CMK (cell line): ENCODE results near the gene DLAT.
A peak's percentile ranks its signal among the peaks of the same experiment; 100 is the strongest.
"Not testable (repeated sequence)": the region's sequence is repeated elsewhere in the genome, so short reads cannot be mapped to it uniquely, and the experiment has no call there.

Source experiments
- DNase-seq: peaks from one replicate; pipeline ENCODE4 v3.0.0-alpha.2; 2010; ENCODE audit warnings: low read depth

DLAT gene

GRCh38 chr11:112049777-112050176 lies 24.6 kb downstream of the DLAT start:
- DNase-seq, result no peak

GRCh38 chr11:112050721-112051120 lies 25.5 kb downstream of the DLAT start:
- no peak for DNase-seq

- DNase-seq, result no peak
Observed at GRCh38 chr11:112051768-112052167, 26.6 kb downstream of the DLAT start.

GRCh38 chr11:112057170-112057569 lies 32.0 kb downstream of the DLAT start:
- DNase-seq, result no peak

GRCh38 chr11:112058103-112058502 lies 32.9 kb downstream of the DLAT start:
- no peak for DNase-seq

GRCh38 chr11:112062923-112063322 lies 37.7 kb downstream of the DLAT start:
- no peak for DNase-seq

- peak; percentile 44 for DNase-seq
Observed at GRCh38 chr11:112073941-112074811, 49.0 kb downstream of the DLAT start, which contains the start of the genes NKAPD1 and PIH1D2. Gene NKAPD1, plus strand, starts transcription at chr11:112074299. Its CDS starts 1,276 bp downstream, at chr11:112075575. Gene PIH1D2, minus strand, starts transcription at chr11:112074017. Its CDS starts 843 bp downstream, at chr11:112073174.

GRCh38 chr11:112082729-112083128 lies 57.5 kb downstream of the DLAT start:
- DNase-seq, result no peak

- no peak for DNase-seq
Observed at GRCh38 chr11:112085822-112086421, 60.7 kb downstream of the DLAT start.

- peak; percentile 94 for DNase-seq
Observed at GRCh38 chr11:112086422-112087191, 61.4 kb downstream of the DLAT start, which contains the start of the genes SDHD and TIMM8B. Gene SDHD, plus strand, starts transcription at chr11:112086873. Its CDS starts 35 bp downstream, at chr11:112086908. Gene TIMM8B, minus strand, starts transcription at chr11:112086756. Its CDS starts 33 bp downstream, at chr11:112086723.

- DNase-seq, result no peak
Observed at GRCh38 chr11:112087212-112087611, 62.0 kb downstream of the DLAT start.

- DNase-seq, result not testable (repeated sequence)
Observed at GRCh38 chr11:112095302-112095701, 70.1 kb downstream of the DLAT start.

- DNase-seq, result no peak
Observed at GRCh38 chr11:112096194-112096593, 71.0 kb downstream of the DLAT start.

GRCh38 chr11:112097734-112098528 lies 72.7 kb downstream of the DLAT start:
- no peak for DNase-seq

GRCh38 chr11:112100462-112100861 lies 75.3 kb downstream of the DLAT start:
- DNase-seq, result no peak

- DNase-seq, result no peak
Observed at GRCh38 chr11:112103446-112103845, 78.2 kb downstream of the DLAT start.

- no peak for DNase-seq
Observed at GRCh38 chr11:112106070-112106469, 80.9 kb downstream of the DLAT start.
